Fibroblast of lung (primary cell): ENCODE results near the gene LRRC55. TPM values are rescaled to one million over a fixed set of nuclear protein-coding genes. Genes with fewer than 3 reads are reported as not detected.

Experiments
- DNase-seq, 2 donors: peaks; one replicate each; pipeline versions ENCODE4 v3.0.0 to v3.0.0-alpha.2; 2010; ENCODE audit warnings: low read depth in 2 of 2
- H2AFZ ChIP-seq: 2 replicates; pipeline ENCODE4 v1.5.1; 2012; ENCODE audit warnings: low read length, control low read depth, inconsistent platforms
- H3K27ac ChIP-seq: 2 replicates; pipeline ENCODE4 v1.5.1; 2011; ENCODE audit warnings: low read length, control low read depth; ENCODE audit not compliant: insufficient read depth
- H3K27me3 ChIP-seq: 2 replicates; pipeline ENCODE4 v1.5.1; 2011; ENCODE audit warnings: mild to moderate bottlenecking, low read length; ENCODE audit not compliant: control insufficient read depth, insufficient read depth
- H3K36me3 ChIP-seq: 2 replicates; pipeline ENCODE4 v1.5.1; 2011; ENCODE audit warnings: low read length; ENCODE audit not compliant: control insufficient read depth, insufficient read depth
- H3K4me1 ChIP-seq: 2 replicates; pipeline ENCODE4 v1.5.1; 2011; ENCODE audit warnings: low read length; ENCODE audit not compliant: control insufficient read depth, insufficient read depth; ENCODE audit errors: extremely low read depth
- H3K4me2 ChIP-seq: 2 replicates; pipeline ENCODE4 v1.5.1; 2011; ENCODE audit warnings: low read length, control low read depth; ENCODE audit not compliant: insufficient read depth; ENCODE audit errors: extremely low read depth
- H3K4me3 ChIP-seq, 4 experiments: fragments of 200-600 bp in 1 of 4; sonication (generic) in 1 of 4; replicated peaks in 1 of 4; 2 replicates each; pipeline ENCODE4 v1.5.1; 2011 to 2016; ENCODE audit warnings: low read length in 4 of 4, low read depth in 3 of 4, mild to moderate bottlenecking in 3 of 4, control low read depth in 2 of 4, inconsistent platforms in 1 of 4, mixed read lengths in 1 of 4; ENCODE audit not compliant: insufficient read depth in 1 of 4; ENCODE audit errors: control extremely low read depth in 1 of 4
- H3K79me2 ChIP-seq: 2 replicates; pipeline ENCODE4 v1.5.1; 2012; ENCODE audit warnings: mild to moderate bottlenecking, low read length, inconsistent platforms; ENCODE audit not compliant: control insufficient read depth, insufficient read depth
- H3K9ac ChIP-seq: 2 replicates; pipeline ENCODE4 v1.5.1; 2011; ENCODE audit warnings: mild to moderate bottlenecking, low read length, control low read depth; ENCODE audit not compliant: insufficient read depth
- H3K9me3 ChIP-seq: 2 replicates; pipeline ENCODE4 v1.5.1; 2012; ENCODE audit warnings: low read depth, low read length; ENCODE audit not compliant: control insufficient read depth, insufficient read depth
- H4K20me1 ChIP-seq: 2 replicates; pipeline ENCODE4 v1.5.1; 2011; ENCODE audit warnings: low read length; ENCODE audit not compliant: control insufficient read depth, insufficient read depth; ENCODE audit errors: extremely low read depth
- CTCF ChIP-seq, 2 donors: IDR thresholded peaks in 1 of 2; conservative IDR thresholded peaks in 1 of 2; 1 replicate in 1 of 2; 2 replicates in 1 of 2; pipeline ENCODE4 v1.5.1; 2011 to 2012; ENCODE audit warnings: low read length in 2 of 2, control low read depth in 1 of 2, inconsistent platforms in 1 of 2, low read depth in 1 of 2, mild to moderate bottlenecking in 1 of 2
- EZH2 ChIP-seq: IDR thresholded peaks from 2 replicates; pipeline ENCODE4 v1.5.1; 2012; ENCODE audit warnings: low read length, control low read depth, mild to moderate bottlenecking; ENCODE audit errors: missing control alignments
- polyA plus RNA-seq, 2 donors: library from polyadenylated mRNA; depleted of rRNA in 1 of 2; stranded (reverse) in 1 of 2; unstranded in 1 of 2; fragments of >200 nt; gene quantifications; 2 replicates each; pipeline ENCODE4 v1.2.1, GENCODE V29; 2011 to 2012; ENCODE audit warnings: missing spikeins in 1 of 2
- total RNA-seq: library from RNA; depleted of rRNA; stranded (reverse); fragments of >200 nt; gene quantifications from 2 replicates; pipeline ENCODE4 v1.2.1, GENCODE V29; 2014

Gene LRRC55
- total and polyA plus RNA-seq, 2 donors (not counting 1 experiment from before 2014, with no cell fraction given): not detected

DNA sequence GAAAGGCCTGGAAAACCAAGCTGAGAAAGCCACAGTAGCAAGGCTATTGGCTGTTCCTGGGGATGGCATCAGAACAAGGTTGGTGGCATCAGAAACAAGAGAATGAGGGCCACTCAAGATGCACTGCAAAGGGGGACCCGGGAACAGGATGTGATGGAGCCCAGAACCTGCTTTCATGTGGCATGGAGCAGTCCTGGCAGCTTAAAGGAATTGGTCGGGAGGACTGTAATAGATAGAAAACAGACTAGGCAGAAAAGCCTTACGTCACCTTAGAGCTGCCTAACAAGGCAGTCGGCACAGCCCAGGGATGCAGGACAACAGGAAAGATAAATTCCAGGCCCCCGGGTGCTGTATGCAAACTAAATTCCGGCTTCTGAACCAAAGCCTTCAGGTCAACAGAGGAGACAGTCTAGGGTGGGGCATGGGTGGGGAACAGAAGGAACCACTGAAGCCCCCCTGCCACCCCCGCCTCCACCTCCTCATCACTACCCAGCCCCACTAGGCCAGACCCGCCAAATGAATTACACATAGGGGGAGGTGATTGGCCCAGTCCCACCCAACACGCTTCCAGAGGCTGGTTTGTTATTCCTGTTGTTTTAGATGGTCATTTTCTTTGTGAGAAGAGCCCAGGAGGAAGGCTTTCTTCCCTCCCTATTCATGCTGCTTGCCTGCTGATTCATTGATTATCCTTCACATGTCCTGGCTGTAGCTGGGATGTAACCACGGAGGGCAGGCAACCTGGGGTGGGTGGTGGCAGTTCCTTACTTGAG, 25.7 kb upstream of the LRRC55 start:
- Histone ChIP-seq H3K79me2 (no peaks in the 10 kb centered on the region), H4K20me1 (no peaks in the 10 kb centered on the region), H3K9ac (no peak overlapping the region), H3K4me1 (no peaks in the 10 kb centered on the region), H3K9me3 (no peaks in the 10 kb centered on the region), H3K4me3 (no peak overlapping the region), H3K27me3 (no peaks in the 10 kb centered on the region), H3K27ac (no peak overlapping the region), H3K4me2 (no peak overlapping the region), H3K36me3 (no peaks in the 10 kb centered on the region), H2AFZ (no peak overlapping the region)
- DNase-seq: no peak
- no peak for TF ChIP-seq CTCF (conservative IDR thresholded peaks at IDR 0.05 in 1 of 2, IDR thresholded peaks at IDR 0.05 in 1 of 2; ENCODE audit: low read depth in 1 of 2, low read length in 2 of 2)
- no peak for TF ChIP-seq EZH2

DNA sequence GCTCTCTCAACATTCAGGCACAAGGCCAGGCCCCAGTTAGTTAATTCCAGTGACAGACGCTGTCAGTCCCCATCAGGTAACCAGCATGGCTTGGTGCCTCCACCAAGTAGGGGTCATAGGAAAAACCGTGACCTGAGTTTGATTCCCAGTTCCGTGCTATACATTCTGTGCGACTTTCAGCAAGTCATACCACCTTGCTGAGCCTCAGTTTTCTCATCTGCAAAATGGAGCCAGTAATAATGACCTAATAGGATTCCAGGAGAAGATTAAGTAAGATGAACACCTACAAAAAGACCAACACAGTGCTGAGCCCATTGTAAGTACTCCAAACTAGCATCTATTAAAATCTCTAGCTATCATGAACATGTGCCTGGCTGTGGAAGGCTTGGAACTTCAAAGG, 24.8 kb upstream of the LRRC55 start:
- Histone ChIP-seq H3K36me3 (no peaks in the 10 kb centered on the region), H3K9ac (no peak overlapping the region), H3K9me3 (no peaks in the 10 kb centered on the region), H3K4me1 (no peaks in the 10 kb centered on the region), H3K4me3 (no peak overlapping the region), H3K79me2 (no peaks in the 10 kb centered on the region), H2AFZ (no peak overlapping the region), H3K4me2 (no peak overlapping the region), H3K27ac (no peak overlapping the region), H4K20me1 (no peaks in the 10 kb centered on the region), H3K27me3 (no peaks in the 10 kb centered on the region)
- TF ChIP-seq EZH2: no peak
- no peak for TF ChIP-seq CTCF (conservative IDR thresholded peaks at IDR 0.05 in 1 of 2, IDR thresholded peaks at IDR 0.05 in 1 of 2; ENCODE audit: low read depth in 1 of 2, low read length in 2 of 2)
- no peak for DNase-seq

DNA sequence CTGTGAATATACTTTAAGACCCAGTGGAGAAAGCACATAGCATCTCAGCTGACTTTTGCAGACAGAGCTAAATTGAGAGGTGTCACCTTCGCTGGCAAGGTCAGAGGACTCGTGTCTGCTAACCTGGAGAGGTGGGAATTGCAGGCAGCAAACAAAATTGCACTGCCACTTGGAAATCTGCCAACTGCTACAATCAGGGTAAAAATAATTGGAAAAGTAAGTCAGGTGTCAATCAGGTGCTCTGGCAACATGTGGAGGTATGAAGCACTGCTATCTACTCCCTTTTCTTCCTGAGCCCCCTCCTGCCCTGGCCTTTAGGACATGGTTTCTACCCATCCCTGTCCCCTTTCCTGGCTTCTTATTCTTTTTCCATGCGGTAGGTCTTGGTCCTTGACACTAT, 24.1 kb upstream of the LRRC55 start:
- no peaks in the 10 kb centered on the region for H3K4me1 ChIP-seq
- DNase-seq: no peak
- no peaks in the 10 kb centered on the region for H3K27me3 ChIP-seq
- no peaks in the 10 kb centered on the region for H3K79me2 ChIP-seq
- H3K4me3 ChIP-seq: no peak overlapping the region
- H3K27ac ChIP-seq: no peak overlapping the region
- no peaks in the 10 kb centered on the region for H3K9me3 ChIP-seq
- TF ChIP-seq CTCF (conservative IDR thresholded peaks at IDR 0.05 in 1 of 2, IDR thresholded peaks at IDR 0.05 in 1 of 2; ENCODE audit: low read depth in 1 of 2, low read length in 2 of 2) (no peak), EZH2 (no peak)
- H3K9ac ChIP-seq: no peak overlapping the region
- no peak overlapping the region for H3K4me2 ChIP-seq
- H3K36me3 ChIP-seq: no peaks in the 10 kb centered on the region
- no peak overlapping the region for H2AFZ ChIP-seq
- H4K20me1 ChIP-seq: no peaks in the 10 kb centered on the region
